ENCODE data around the gene PLCB4. TPM values are rescaled to one million over a fixed set of nuclear protein-coding genes. Genes with fewer than 3 reads are reported as not detected.

PLCB4 gene
- total RNA-seq, 1 donor from 2014 or later = 19.9 TPM

DNA sequence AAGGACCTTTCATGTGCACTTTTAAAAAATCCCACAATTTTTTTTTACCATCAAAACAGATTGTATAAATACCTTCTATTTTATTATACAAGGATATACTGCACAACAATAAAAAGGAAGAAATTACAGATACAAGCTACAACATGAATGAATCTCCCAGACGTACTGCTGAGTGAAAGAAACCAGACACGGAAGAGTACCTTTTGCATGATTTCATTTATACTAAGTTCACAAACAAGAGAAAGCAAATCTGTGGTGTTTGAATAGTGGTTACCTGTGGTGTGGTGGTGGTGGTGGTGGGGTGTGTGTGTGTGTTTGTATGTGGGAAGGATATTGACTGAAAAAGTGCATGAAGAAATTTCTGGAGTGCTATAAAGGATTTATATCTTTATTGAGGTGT lies 6.8 kb upstream of the PLCB4 start:
- H3K36me3 ChIP-seq (ENCODE audit: control insufficient read depth, insufficient read depth, low read length) = no peaks in the 10 kb centered on the region
- TF ChIP-seq CTCF (IDR thresholded peaks at IDR 0.05; ENCODE audit: insufficient read depth, low read length, poor library complexity, severe bottlenecking) = no peak
- H3K27me3 ChIP-seq (ENCODE audit: control insufficient read depth, insufficient read depth, low read length) = no peaks in the 10 kb centered on the region
- no peak overlapping the region for H3K4me3 ChIP-seq (ENCODE audit: low read depth, low read length)
- no peak for DNase-seq (ENCODE audit: low read depth)

GRCh38 chr20:9066191-9066590 lies 2.7 kb upstream of the PLCB4 start:
- peak; percentile 77 for DNase-seq (ENCODE audit: low read depth)
- no peak overlapping the region for H3K4me3 ChIP-seq (ENCODE audit: low read depth, low read length)
- no peaks in the 10 kb centered on the region for H3K36me3 ChIP-seq (ENCODE audit: control insufficient read depth, insufficient read depth, low read length)
- no peak for TF ChIP-seq CTCF (IDR thresholded peaks at IDR 0.05; ENCODE audit: insufficient read depth, low read length, poor library complexity, severe bottlenecking)
- no peaks in the 10 kb centered on the region for H3K27me3 ChIP-seq (ENCODE audit: control insufficient read depth, insufficient read depth, low read length)

DNA sequence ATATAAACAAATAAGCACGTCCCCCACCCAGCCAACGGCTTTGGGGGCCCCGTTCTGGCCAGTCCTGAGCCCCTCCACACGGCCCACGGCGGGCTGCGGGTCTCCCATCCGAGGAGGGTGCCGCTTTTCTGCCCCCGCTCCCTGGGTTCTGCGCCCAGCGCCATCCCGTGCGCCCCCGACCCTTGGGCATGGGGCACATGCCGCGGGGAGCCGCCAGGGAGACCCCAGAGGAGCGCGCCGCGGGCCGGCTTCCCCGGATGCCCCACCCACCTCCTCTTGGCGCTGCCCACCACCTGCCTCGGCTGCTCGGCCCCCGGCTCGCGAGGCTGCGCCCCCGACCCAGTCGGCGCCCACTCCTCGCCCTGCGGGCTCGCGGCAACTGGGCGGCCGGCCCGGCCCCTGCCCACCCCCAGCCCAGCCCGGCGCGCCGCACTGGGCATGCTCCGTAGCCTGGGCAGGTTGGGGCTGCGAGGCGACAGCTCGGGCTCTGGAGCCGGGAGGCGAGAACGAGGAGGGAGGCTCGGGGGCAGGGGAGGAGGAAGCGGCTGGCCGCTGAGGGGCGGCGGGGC lies 570 bp upstream of the PLCB4 start:
- Histone ChIP-seq H3K36me3 (ENCODE audit: control insufficient read depth, insufficient read depth, low read length) (no peaks in the 10 kb centered on the region), H3K27me3 (ENCODE audit: control insufficient read depth, insufficient read depth, low read length) (no peaks in the 10 kb centered on the region), H3K4me3 (ENCODE audit: low read depth, low read length) (peak overlapping the region; percentile 87)
- no peak for DNase-seq (ENCODE audit: low read depth)
- TF ChIP-seq CTCF (IDR thresholded peaks at IDR 0.05; ENCODE audit: insufficient read depth, low read length, poor library complexity, severe bottlenecking) = no peak

DNA sequence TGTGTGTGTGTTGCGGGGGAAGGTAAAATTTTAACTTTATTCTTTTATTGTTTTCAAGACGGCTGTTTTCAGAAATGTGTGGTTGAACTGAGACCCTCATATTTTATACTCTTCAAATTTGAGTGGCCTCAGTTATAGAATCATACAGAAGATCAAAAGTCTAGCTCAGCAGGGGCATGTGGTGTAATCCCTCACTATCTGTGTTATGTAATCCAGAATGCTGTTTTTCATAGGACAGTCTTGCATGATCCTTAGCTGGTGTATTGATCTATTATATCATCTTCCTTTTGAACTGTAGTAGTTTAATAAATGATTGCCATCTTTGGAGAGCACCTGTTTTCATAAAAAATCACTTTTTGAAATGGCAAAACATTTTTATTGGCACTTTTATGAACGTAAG lies 1.4 kb downstream of the PLCB4 start:
- H3K4me3 ChIP-seq (ENCODE audit: low read depth, low read length) = peak overlapping the region; percentile 87
- no peaks in the 10 kb centered on the region for H3K36me3 ChIP-seq (ENCODE audit: control insufficient read depth, insufficient read depth, low read length)
- no peak for DNase-seq (ENCODE audit: low read depth)
- TF ChIP-seq CTCF (IDR thresholded peaks at IDR 0.05; ENCODE audit: insufficient read depth, low read length, poor library complexity, severe bottlenecking) = no peak
- no peaks in the 10 kb centered on the region for H3K27me3 ChIP-seq (ENCODE audit: control insufficient read depth, insufficient read depth, low read length)

DNA sequence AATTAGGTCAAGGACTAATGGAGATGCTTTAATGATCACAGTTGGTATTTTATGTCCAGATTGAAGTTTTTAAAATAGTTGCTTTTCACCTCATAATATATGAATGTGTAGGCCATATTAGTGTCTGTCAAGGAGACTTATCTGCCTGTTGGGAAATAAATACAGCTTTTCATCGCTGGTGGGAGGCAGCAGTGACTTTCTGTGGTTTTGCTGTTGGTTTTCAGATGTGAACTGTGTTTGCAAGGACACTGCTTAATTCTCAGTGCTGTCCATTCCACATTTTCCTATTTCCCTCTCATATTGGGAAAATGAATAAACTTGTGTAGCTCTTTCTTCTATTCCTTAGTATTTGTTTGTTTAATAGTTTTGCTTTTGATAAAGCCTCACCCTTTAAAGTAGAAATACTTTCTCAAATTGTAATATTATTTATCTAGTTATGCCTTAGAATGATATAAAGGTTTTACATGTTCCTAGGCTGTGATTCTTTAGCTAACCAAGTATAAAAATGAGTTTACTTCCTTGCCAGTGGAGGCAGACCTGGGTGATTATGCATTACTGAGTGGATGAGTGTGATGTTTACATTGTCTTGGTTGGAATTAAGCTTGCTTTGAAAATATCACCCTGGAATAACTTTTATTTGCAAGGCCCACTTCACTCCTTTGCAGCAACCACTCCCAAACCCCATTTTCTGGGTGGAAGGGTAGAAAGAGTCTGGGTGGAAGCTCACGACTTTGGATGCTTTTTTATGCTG lies 3.3 kb downstream of the PLCB4 start:
- no peak for DNase-seq (ENCODE audit: low read depth)
- no peaks in the 10 kb centered on the region for H3K36me3 ChIP-seq (ENCODE audit: control insufficient read depth, insufficient read depth, low read length)
- H3K27me3 ChIP-seq (ENCODE audit: control insufficient read depth, insufficient read depth, low read length) = no peaks in the 10 kb centered on the region
- peak overlapping the region; percentile 87 for H3K4me3 ChIP-seq (ENCODE audit: low read depth, low read length)
- no peak for TF ChIP-seq CTCF (IDR thresholded peaks at IDR 0.05; ENCODE audit: insufficient read depth, low read length, poor library complexity, severe bottlenecking)

Measured in kidney epithelial cell (primary cell).